NCI-H1930 (cell line): Measurements from ENCODE around the gene ZFHX3.

ENCODE experiments used
- DNase-seq, 2 experiments: peaks; one replicate each; lab custom pipeline; 2025; lab: John Stamatoyannopoulos, UW

ZFHX3 gene

DNA sequence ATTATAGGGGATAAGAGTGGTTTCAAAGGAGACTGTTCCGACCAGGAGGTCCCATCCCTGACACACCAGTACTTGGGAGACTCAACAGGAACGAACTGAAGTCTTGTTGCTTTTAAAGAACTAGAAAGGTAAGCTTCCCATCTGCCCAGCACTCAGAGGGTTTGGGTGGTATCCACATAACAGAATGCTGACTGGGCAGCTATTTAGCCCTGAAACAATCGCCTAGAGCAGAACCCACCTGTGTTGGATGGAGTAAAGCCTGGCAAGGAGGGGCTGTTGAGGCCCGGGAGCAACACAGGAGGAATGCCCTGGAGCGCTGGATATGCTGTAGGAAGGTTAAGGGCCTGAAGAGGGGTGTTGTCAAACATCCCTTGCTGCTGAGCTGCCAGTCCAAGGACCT is 254.9 kb downstream of the ZFHX3 start:
- DNase-seq, result no peak

DNA sequence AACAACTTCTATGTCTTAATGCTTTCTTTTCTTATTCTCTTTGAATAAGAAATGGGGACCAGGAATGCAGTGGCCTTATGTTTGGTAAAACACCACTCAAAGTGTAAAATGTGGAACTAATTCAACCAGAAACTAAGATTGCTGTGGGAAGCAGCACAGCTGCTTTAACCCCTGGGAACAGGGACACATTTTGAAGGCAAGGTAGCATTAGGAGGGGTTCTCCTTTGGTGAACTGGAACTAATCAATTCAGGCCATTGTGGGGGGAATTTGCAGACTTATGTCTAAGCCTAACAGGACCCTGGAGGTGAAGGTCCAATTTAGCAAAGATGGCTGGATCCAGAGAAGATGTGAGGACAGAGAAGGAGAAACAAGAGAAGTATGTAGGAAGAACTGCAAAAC is 256.1 kb downstream of the ZFHX3 start:
- no peak for DNase-seq

DNA sequence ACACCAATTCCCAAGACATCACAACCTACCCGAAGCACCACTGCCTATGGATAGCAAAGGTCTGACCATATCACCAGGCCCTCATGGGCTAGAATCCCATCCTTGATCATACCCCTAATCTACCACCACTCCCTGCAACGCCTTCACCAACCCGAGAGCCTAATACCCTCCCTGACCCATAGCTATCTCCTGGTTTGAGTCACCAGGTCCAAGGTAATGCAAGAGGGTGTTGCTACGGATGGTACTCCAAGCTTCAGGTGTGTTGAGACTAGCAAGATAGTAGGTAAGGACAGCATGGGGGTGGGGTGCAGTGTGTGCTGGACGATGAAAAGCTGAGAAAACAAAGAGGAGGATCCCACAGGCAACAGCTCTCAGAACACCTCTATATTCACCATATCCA is 258.0 kb downstream of the ZFHX3 start:
- DNase-seq, result no peak

DNA sequence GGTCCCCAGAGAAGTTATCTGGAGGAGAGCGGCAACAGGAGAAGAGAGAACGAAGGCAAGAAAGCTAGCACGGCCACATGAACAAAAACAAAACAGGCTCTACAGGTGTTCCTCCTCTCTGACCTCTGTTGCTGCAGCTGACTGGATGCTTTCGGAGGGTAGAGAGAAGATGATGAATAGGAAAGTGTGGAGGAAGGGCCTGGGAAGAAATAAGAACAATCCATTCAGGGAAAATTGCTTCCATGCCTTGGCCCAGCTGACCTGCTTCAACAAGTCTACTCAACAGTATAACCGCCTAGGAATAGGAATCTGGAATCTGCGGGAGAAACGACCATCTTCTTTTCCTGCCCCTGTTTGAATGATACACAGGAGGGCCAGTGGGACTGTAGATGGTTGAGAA is 258.5 kb downstream of the ZFHX3 start:
- DNase-seq, result no peak

DNA sequence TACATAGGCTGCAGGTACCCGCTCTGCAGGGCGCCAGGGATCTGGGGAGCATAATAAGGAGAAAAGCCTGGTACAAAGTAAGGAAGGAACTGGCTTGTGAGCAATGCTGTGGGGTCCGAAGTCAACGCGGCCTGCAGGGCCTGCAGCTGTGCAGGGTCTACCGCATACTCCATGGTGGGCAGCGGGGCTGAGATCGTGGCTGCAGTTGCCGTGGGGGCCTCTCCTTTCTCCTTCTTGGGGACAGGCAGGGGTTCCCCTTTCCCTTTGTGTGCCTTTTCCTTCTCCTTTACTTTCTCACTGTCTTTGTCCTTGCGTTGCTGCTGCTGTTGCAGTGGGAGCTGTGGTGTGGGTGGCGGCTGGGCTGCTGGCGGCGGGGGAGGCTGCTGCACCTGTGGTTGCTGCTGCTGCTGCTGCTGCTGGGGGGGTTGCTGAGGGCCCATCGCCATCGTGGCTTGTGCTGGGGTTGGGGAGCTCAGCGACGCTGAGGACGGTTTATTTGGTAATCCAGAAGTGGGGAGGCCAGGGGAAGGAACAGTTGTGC is 259.6 kb downstream of the ZFHX3 start:
- no peak for DNase-seq

DNA sequence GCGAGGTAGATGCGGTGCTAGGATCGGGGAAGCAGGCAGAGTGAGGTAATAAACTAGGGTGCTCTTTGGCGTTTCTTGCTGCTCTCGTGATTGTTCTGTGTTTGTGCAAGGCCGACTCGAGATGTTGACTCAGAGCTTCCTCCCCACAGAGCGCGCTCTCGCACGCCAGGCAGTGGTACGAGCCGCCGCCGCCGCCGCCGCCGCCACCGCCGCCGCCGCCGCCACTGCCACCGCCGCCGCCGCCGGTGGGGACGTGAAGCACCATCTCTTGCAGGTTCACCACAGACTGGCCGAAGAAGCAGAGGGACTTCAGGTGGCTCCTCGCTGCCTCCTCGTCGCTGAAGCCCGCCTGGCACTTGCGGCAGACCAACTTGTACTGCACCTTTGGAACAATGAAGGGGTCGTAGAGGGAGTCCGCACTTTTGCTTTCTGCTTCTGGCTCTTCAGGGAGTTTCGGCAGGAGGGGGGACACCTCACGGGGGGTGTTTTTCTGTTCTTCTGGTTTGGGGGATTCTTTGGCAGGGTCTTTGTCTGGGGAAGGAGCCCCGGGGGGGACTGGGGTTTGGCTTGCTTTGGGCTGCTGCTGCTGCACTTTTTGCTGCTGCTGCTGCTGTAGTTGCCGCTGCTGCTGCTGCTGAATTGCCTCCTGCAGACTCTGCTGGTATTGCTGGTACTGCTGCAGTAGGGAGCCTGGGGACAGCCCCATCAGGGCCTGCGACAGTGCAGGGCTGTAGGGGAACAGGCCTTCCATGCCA is 260.2 kb downstream of the ZFHX3 start:
- no peak for DNase-seq

DNA sequence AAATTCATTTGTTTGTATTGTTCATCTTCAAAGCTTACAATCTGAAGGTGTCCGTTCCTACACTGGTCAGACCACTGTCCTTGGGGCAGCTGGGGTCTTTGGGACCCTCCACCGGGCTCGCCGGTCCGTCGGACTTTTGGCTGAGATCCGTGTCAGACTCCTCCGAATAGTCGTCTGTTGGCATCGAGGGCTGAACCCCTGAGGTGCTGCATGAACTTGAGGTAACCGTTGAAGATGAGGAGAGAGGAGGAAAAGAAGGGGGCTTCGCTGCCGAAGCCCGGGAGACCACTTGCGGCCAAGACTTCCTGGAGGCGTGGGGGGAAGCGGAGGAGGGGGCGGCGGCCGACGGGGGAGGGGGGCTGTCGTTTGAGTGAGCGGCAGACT is 260.8 kb downstream of the ZFHX3 start:
- DNase-seq, result no peak

DNA sequence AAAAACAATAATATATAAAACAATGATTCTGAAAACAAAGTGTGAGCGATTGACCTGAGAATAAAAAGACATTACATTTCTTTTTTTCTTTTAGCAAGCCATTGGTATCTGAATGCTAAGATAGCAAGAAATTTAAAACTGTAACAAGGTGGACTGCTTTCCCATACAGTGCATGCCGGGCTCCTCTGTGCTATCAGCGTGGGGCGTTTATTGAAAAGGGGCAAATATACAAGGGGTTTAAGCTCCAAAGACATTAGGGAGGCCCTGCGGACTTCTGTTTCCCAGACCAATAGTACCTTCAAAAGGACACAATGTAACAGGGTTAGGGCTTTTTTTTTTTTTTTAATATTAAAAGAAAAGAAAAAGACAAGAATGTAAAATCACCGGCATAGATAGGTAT is 261.3 kb downstream of the ZFHX3 start:
- DNase-seq, result no peak

DNA sequence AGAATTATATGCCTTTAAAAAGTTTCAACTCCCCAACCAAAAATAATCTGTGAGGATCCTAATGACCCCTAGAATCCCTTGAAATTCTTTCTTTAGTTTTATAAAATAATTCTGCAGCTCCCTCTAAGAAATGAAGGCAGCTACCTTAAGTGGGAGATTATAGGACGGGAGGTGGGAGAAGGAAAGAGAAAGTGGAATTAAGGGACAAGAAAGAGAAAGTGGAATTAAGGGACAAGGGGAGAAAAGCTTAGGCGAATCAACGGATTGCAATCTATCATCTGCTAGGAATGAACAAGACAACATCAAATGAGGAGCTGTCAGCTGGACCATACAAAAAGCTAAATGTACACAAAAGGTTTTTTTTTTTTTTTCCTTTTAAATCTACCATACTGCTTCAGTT is 262.0 kb downstream of the ZFHX3 start:
- no peak for DNase-seq

DNA sequence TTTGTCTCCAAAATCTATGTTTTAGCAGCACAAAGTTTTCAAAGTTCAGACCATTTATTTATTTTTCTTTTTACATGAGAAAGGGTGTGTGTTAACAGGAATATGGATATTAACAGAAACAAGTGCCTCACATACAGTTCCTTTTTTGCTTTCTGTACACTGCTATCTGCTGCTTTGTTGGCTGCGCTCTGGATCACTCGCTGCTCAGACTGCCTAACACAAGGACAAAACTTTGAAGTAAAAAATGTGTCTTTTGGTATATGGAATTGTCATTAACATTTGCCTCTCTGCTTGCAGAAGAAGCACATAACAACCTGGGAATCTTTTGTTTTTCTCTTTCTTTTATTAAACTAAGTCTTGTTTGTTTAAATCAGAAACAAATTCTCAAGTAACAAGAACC is 262.8 kb downstream of the ZFHX3 start:
- DNase-seq, result no peak

DNA sequence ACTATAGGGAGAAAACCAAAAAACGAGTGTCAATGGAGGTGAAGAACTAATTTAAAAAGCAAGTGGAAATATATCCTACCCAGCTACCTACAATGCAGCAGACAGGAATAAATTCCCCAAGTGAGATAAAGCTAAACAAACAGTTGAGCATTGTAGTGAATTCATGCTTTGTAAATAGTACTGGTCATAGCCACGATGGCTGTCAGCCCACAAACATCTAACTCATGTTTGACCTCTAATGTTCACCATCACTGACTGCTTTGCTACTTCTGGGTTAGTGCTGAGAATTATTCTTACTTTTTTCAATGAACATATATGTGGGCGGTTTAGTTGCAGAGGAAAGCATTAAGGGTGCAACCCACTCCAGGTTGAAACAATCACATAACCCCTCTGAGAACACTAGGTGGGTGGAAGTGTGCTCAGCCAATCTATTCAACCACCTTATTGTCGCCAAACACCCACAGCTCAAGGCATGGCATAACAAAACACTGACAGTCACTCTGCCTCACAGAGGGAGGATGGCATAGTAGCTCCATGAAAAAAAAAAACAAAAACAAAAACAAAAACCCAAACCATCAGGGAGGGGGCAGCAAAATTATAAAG is 264.1 kb downstream of the ZFHX3 start:
- DNase-seq, result no peak

DNA sequence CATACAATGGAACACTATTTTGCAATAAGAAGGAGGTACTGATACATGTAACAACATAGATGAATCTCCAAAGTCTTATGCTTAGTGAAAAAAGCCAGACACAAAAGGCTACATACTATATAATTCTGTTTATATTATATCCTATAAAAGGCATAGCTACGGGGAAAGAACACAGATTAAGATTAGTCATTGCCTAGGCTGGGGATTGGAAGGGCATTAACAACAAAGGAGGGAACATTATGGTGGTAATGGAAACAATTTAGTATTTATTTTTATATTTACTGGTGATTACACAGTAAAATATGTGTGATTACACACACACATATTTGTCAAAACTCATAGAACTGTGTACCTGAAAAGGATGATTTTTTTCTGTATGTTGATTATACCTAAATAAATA is 278.1 kb downstream of the ZFHX3 start:
- no peak for DNase-seq

DNA sequence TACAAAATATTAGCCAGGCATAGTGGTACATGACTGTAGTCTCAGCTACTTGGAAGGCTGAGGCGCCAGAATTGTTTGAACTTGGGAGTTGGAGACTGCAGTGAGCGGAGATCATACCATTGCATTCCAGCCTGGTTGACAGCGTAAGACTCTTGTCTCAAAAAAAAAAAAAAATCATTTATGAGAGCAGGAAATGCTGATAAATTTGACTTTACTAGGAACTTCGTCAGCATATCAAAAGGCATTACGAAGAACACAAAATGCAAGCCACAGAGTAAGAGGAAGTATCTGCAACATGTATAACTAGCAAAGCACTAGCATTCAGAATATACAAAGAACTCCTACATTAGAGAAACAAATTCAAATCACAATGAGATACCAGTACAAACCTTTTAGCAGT is 279.3 kb downstream of the ZFHX3 start:
- DNase-seq, result no peak

DNA sequence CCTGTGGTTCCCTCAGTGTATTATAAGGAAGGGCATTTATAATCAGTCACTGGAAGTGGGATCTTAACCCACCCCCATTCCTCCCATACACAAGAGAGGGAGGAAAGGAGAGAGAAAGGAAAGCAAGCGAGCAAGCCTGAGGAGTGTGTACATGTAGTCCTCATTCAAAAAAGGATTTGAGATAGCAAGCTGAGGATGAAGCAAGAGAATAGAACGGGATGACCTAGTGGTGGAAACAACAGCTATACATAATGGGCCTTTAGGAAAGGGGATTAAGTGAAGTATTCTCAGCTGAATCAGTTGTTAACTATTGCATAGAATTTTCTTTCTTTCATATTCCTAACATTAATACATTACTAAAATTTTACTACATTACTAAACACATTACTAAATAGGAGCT is 281.4 kb downstream of the ZFHX3 start:
- DNase-seq, result no peak

DNA sequence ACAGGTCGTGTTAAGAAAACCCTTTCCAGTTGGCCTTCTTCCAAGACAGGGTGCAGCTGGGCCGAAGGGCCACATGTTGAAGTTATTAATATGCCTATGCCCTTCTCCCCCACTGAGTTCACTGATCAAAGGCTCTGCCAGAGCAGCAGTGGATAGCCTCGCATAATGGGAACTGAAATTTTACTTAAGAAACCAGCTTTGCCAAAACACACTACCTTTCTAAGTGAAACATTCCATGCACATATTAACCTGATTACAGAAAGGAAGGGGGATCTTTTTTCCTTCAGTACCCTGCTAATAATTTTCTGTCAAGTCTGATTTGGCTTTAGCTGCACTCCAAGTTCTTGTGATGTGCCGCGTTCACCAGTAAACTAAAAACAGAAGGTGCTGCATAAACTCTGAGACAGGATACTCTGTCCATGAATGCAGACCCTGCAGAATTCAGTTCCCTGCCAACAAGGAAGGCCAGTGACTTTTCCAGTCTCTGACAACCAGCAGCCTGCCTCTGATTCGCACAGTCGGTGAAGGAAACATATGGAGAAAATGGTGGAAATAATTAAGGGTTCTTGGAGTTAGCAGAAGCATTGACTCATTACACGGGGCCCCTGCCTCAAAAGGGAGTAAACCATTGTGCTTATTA is 283.8 kb downstream of the ZFHX3 start:
- DNase-seq, result no peak

DNA sequence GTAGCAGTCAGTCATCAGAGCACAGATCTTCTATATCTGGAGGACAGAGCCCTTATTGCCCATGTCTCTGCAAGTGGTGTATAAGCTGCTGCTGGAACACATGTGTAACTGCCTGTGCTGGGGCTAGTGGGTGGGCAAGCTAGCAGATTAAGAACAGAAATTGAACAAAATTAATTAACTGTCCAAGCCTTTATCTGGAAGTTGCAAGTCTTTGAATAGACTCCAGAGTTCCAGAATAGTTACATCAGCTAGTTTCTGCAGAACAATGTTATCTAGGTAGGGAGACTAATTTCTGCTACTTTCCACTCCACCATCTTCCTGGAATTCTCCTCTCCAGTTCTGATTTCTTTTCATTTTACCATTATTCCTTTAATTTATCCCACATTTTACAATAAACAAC is 287.3 kb downstream of the ZFHX3 start:
- DNase-seq, result no peak

DNA sequence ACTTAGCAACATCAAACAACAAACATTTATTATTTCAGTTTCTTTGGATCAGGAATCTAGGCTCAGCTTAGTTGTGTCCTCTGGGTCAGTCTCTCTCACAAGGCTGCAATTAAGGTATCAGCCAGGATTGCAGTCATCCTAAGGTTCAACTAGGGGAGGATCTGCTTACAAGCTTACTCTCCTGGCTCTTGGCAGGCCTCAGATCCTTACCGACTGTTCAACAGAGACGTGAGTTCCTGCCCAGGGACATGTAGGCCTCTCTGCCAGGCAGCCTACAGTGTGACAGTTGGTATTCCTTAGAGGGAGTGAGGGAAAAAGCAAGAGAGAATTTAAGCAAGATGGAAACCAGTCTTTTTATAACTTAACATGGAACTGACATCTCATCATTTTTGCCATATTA is 294.0 kb downstream of the ZFHX3 start:
- no peak for DNase-seq

DNA sequence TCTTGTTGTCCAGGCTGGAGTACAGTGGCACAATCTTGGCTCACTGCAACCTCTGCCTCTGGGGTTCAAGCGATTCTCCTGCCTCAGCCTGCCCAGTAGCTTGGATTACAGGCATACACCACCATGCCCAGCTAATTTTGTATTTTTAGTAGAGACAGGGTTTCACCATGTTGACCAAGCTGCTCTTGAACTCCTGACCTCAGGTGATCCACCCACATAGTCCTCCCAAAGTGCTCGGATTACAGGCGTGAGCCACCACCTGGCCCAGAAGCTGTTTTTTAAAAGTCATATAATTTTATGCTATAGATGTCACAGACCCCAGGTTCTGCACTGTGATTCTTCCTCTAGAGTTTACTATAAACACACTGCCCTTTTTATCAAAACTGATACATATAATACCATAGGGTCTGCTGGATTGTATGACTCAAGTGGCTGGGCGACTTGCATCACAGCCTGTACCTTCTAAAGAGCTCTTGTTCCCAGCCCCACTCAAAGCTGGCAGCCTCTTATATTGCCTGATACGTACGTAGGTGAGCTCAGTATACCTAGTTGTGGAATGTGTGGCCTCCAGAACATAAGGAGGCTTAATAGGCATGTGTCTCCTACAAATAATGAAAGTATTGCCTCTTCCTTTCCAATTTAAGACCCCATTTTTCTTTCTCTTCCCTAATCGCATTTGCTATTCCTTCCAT is 295.8 kb downstream of the ZFHX3 start:
- no peak for DNase-seq

DNA sequence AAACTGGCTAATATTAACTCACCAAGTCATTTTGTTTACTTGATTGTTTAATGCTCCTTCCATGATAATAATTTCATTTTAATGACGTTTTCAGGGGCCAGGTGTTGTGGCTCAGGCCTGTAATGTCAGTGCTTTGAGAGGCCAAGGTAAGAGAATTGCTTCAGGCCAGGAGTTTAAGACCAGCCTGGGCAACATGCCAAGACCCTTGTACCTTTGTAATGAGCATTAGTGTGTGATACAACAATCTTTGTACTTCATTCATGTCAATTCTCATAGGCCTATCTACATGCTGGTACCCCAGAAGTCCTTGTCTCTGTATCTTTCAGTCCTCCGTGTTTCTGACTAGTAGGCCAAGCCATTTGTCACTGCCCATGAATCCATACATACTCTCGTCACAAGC is 296.9 kb downstream of the ZFHX3 start:
- DNase-seq, result no peak

DNA sequence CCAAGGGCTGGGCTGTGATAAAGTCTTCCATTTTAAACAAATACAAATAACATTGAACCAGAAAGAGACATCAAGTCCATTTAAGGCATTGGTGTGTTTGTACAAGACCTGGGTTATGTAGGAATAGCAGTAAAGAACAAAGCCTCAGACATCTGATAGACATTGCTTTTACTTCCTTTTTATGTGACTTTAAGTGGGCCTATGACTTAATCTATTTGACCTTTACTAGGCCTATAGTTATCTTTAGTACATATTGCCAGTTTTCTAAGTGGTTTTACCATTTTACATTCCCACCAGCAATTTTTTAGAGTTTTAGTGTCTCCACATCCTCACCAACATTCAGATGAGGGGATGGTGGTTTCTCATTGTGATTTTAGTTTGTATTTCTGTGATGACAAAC is 298.8 kb downstream of the ZFHX3 start:
- no peak for DNase-seq

DNA sequence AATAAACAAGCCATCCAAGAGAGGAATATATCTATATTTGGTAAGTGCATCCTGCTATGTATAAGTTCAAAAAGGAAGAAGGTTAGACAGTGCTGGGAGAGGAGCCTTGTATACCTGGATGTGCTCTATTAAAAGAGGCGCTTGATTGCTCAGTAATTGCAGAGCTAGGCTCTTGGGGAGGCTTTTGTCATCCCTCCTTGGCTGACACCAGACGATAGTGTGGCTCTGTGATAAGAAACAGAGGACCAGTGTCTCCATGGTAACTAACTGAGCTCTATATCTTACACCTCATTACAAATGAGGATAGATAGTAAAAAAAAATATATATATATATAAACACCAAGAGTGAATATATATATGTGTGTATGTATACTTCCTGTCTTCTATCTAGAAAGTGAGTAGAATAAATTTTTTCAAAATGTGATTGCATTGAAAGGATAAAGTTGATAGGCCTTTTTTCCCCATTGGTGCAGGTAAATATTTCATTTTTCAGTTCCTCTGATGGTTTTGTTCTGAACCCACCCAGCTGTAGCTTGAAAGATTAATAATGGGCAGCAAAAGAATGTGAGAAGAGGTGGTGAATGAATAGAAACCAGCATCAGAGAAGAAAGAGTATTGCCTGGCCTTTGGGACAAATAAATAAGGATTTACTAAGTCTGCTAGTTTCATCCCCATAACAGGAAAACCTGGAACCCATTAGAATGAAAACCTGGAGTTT is 303.7 kb downstream of the ZFHX3 start:
- DNase-seq, result no peak
